ENCODE data around the gene SUCLA2. TPM values are rescaled to one million over a fixed set of nuclear protein-coding genes. Genes with fewer than 3 reads are reported as not detected.
"Not testable (repeated sequence)": the region's sequence is repeated elsewhere in the genome, so short reads cannot be mapped to it uniquely, and the experiment has no call there.

Gene SUCLA2
- total RNA-seq, 2 experiments from 2014 or later = 34.9 to 44.6 TPM

DNA sequence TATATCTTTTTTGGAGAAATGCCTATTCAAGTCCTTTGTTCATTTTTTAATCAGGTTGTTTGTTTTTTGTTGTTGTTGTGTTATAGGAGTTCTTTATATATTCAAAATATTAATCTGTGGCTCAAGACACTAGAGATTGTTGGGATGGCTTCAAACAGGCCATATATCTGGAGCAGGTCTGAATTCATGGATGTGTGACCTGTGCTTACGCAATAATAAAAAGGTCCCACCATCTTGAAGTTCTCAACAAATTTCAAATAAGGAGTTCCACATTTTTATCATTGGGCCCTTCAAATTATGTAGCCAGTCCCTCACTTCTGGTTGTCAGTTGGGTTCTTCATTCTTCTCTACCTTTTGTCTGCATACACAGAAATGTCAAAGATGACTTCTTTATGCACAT, 18.7 kb upstream of the SUCLA2 start:
- H3K4me3 Mint-ChIP-seq = no peak overlapping the region
- no peaks in the 10 kb centered on the region for H3K4me1 Mint-ChIP-seq
- ChIA-PET POLR2A (no interaction called here), CTCF (no interaction called here)
- no peaks in the 10 kb centered on the region for H3K27me3 Mint-ChIP-seq
- intact Hi-C loops (cut with DNase I, micrococcal nuclease) = no loop called here
- H3K36me3 Mint-ChIP-seq (ENCODE audit: low read depth) = peaks cover 10% of the 10 kb centered on the region
- ATAC-seq = no peak
- DNase-seq = no peak
- no peak overlapping the region for H3K27ac Mint-ChIP-seq
- H3K9me3 Mint-ChIP-seq (ENCODE audit: low read depth) = peaks cover 3% of the 10 kb centered on the region

DNA sequence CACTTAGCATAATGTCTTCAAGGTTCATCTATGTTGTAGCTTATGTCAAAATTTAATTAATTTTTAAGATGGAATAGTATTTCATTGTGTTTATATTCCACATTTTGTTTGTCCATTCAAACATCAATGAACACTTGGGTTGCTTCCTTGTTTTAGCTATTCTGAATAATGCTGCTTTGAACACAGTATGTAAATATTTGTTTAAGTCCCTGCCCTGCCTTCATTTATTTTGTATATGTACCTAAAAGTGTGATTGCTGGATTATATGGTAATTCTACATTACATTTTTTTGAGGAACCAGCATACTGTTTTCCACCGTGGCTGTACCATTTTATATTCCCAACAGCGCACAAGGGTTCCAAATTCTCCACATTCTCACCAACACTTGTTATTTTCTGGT, 17.6 kb upstream of the SUCLA2 start:
- DNase-seq = no peak
- Mint-ChIP-seq H3K4me1 (no peaks in the 10 kb centered on the region), H3K36me3 (ENCODE audit: low read depth) (peaks cover 10% of the 10 kb centered on the region), H3K9me3 (ENCODE audit: low read depth) (peaks cover 3% of the 10 kb centered on the region), H3K27ac (no peak overlapping the region), H3K27me3 (no peaks in the 10 kb centered on the region), H3K4me3 (no peak overlapping the region)
- no peak for ATAC-seq
- CTCF ChIA-PET = no interaction called here
- POLR2A ChIA-PET = no interaction called here
- intact Hi-C loops (cut with DNase I, micrococcal nuclease) = no loop called here

DNA sequence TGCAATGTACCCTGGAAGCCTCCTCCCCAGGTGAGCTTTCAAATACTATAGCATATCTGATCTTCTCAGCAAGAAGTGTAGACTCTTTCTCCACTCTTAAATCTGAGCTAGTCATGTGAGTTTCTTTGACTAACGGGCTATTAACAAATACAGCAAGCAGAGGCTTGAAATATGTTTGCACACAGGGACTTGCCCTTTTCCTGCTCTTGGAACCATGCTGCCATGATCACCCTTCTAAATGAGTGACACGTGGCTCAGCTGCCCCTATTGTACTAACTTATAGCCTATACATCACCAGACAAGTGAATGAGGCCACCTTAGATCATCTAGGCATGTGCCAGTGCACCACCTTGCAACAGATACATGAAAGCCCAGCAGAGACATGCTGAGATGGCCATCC, 13.3 kb upstream of the SUCLA2 start:
- Mint-ChIP-seq H3K27ac (no peak overlapping the region), H3K27me3 (no peaks in the 10 kb centered on the region), H3K4me1 (no peaks in the 10 kb centered on the region), H3K4me3 (no peak overlapping the region), H3K36me3 (ENCODE audit: low read depth) (peaks cover 4% of the 10 kb centered on the region), H3K9me3 (ENCODE audit: low read depth) (no peaks in the 10 kb centered on the region)
- intact Hi-C loops (cut with DNase I, micrococcal nuclease) = no loop called here
- DNase-seq (no peak), ATAC-seq (no peak)
- ChIA-PET POLR2A (no interaction called here), CTCF (interaction anchor here (0.6 to 1.5 kb wide), 2 partner anchors 24 to 280 kb away, joined by 3 to 5 read pairs; no protein-coding TSS in a partner anchor)

DNA sequence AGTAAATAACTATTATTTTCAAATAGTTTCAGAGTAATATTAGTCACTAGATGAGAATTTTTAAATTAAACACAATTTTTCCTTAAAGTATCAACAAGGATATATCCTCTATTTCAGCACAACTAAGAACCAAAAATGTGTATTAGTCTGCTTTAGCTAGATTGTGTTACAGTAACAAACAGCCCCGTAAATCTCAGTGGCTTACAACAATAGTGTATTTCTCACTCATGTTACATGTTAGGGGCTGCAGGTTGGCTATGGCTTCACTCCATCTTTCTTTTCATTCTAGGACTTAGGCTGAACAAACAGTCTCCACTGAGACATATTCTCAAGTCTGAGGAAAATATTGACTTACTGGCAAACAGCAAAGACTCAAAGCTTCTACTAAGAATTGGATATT, 11.6 kb upstream of the SUCLA2 start:
- DNase-seq = no peak
- H3K27ac Mint-ChIP-seq = no peak overlapping the region
- ChIA-PET POLR2A (no interaction called here), CTCF (interaction anchor here (1.0 to 1.5 kb wide), 2 partner anchors 16 to 26 kb away, joined by 4 to 5 read pairs; no protein-coding TSS in a partner anchor)
- H3K4me3 Mint-ChIP-seq = no peak overlapping the region
- no peaks in the 10 kb centered on the region for H3K27me3 Mint-ChIP-seq
- no peak for ATAC-seq
- peaks cover 3% of the 10 kb centered on the region for H3K36me3 Mint-ChIP-seq (ENCODE audit: low read depth)
- no peaks in the 10 kb centered on the region for H3K4me1 Mint-ChIP-seq
- H3K9me3 Mint-ChIP-seq (ENCODE audit: low read depth) = no peaks in the 10 kb centered on the region
- intact Hi-C loops (cut with DNase I, micrococcal nuclease) = no loop called here

DNA sequence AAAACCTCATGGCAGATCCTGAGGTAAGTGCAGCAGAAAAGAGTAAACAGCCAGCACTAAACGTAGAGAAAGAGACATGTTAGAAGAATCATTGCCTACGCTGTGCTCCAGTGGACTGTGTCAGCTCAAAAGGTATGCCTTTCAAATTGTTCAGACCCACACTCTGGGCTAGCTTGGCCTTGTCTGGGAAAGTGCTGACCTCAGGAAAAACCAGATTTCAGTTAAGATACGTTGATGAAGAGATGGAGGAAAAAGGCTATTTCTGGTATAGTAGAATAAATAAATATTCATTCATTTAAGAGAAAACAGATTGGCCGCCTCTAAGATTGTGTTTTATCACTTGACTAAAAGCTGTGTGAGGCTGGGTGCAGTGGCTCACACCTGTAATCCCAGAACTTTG, 9.6 kb upstream of the SUCLA2 start:
- no peak overlapping the region for H3K27ac Mint-ChIP-seq
- peaks cover 3% of the 10 kb centered on the region for H3K36me3 Mint-ChIP-seq (ENCODE audit: low read depth)
- no peaks in the 10 kb centered on the region for H3K4me1 Mint-ChIP-seq
- POLR2A ChIA-PET = interaction anchor here (0.6 kb wide), 1 partner anchor 42 kb away, joined by 5 read pairs; no protein-coding TSS in a partner anchor
- DNase-seq = no peak
- no peak for ATAC-seq
- intact Hi-C loops (cut with DNase I, micrococcal nuclease) = no loop called here
- no peak overlapping the region for H3K4me3 Mint-ChIP-seq
- CTCF ChIA-PET = no interaction called here
- no peaks in the 10 kb centered on the region for H3K27me3 Mint-ChIP-seq
- H3K9me3 Mint-ChIP-seq (ENCODE audit: low read depth) = no peaks in the 10 kb centered on the region

DNA sequence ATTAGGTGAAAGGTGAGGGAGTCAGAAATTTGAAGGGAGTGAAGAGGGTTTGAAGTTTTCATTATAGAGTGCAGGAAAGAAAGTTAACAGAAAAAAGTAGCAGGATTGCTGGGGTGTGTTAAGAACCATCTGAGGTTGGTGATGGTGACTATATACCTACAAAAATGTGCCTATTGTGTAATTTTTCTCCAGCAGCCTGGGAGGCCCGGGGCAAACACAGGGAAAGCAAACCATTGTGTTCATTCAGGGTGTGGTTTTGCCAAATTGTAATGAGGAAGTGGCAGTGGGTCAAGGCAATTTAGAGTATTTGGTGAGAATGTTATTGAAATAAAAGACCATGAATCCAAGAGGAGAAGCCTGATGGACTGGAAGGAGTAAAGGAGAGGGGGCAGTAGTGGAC, 8.2 kb upstream of the SUCLA2 start:
- H3K36me3 Mint-ChIP-seq (ENCODE audit: low read depth) = peaks cover 3% of the 10 kb centered on the region
- H3K9me3 Mint-ChIP-seq (ENCODE audit: low read depth) = no peaks in the 10 kb centered on the region
- intact Hi-C loops (cut with DNase I, micrococcal nuclease) = no loop called here
- no peaks in the 10 kb centered on the region for H3K4me1 Mint-ChIP-seq
- DNase-seq = no peak
- H3K27me3 Mint-ChIP-seq = no peaks in the 10 kb centered on the region
- no peak overlapping the region for H3K27ac Mint-ChIP-seq
- no peak for ATAC-seq
- no peak overlapping the region for H3K4me3 Mint-ChIP-seq
- ChIA-PET CTCF (no interaction called here), POLR2A (no interaction called here)

DNA sequence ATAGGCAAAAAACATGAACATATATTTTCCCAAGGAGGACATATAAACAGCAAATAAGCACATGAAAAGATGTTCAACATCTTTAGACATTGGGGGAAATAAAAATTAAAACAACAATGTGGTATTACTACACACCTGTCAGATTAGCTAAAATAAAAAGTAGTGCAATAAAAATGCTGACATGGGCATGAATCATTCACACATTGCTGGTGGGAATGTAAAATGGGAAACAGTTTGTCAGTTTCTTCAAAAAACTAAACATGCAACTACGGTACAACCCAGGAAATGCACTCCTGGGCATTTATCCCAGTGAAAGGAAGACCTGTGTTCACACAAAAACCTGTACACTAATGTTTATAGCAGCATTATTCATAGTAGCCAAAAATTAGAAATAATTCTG, 5.3 kb upstream of the SUCLA2 start:
- H3K4me1 Mint-ChIP-seq = peaks cover 5% of the 10 kb centered on the region
- POLR2A ChIA-PET = no interaction called here
- no peaks in the 10 kb centered on the region for H3K27me3 Mint-ChIP-seq
- ATAC-seq (no peak), DNase-seq (no peak)
- H3K27ac Mint-ChIP-seq = no peak overlapping the region
- CTCF ChIA-PET = interaction anchor here (0.8 kb wide), 1 partner anchor 32 kb away, joined by 3 read pairs; no protein-coding TSS in a partner anchor
- H3K36me3 Mint-ChIP-seq (ENCODE audit: low read depth) = no peaks in the 10 kb centered on the region
- H3K4me3 Mint-ChIP-seq = no peak overlapping the region
- H3K9me3 Mint-ChIP-seq (ENCODE audit: low read depth) = no peaks in the 10 kb centered on the region
- intact Hi-C loops (cut with DNase I, micrococcal nuclease) = no loop called here

DNA sequence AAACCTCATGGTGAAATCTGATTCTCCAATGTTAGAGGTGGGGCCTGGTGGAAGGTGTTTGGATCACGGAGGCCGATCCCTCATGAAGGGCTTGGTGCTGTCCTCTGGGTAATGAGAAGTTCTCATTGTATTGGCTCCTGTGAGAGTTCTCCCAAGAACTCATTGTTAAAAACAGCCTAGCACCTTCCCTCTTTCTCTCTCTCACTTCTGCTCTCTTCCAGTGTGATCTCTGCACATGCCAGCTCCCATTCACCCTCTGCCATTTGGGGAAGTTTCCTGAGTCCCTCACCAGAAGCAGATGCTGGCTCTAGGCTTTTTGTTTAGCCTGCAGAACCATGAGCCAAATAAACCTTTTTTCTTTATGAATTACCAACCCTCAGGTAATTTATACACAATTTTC, 3.1 kb upstream of the SUCLA2 start:
- intact Hi-C loops (cut with DNase I, micrococcal nuclease) = no loop called here
- Mint-ChIP-seq H3K9me3 (ENCODE audit: low read depth) (no peaks in the 10 kb centered on the region), H3K36me3 (ENCODE audit: low read depth) (no peaks in the 10 kb centered on the region), H3K27me3 (no peaks in the 10 kb centered on the region), H3K4me3 (no peak overlapping the region), H3K27ac (no peak overlapping the region), H3K4me1 (peaks cover 15% of the 10 kb centered on the region)
- ATAC-seq = no peak
- CTCF ChIA-PET = no interaction called here
- DNase-seq = no peak
- POLR2A ChIA-PET = no interaction called here

DNA sequence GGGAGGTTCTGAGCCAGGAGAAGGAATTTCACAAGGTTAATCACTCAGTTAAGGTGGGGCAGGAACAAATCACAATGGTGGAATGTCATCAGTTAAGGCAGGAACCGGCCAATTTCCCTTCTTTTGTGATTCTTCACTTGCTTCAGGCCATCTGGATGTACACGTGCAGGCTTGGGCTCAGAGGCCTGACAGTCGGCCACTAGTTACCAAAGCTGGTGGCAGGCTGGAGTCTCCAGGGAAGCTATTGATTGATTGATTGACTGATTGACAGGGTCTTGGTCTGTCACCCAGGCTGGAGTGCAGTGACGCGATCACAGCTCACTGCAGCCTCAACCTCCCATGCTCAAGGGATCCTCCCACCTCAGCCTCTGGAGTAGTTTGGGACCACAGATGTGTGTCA, 926 bp upstream of the SUCLA2 start:
- POLR2A ChIA-PET; H3K27me3 Mint-ChIP-seq; H3K9me3 Mint-ChIP-seq (ENCODE audit: low read depth); ATAC-seq; H3K36me3 Mint-ChIP-seq (ENCODE audit: low read depth); CTCF ChIA-PET: not testable (repeated sequence)
- Mint-ChIP-seq H3K4me3 (peak overlapping the region; percentile 85), H3K27ac (peak overlapping the region; percentile 95), H3K4me1 (peaks cover 30% of the 10 kb centered on the region)
- intact Hi-C loops (cut with DNase I, micrococcal nuclease) = loop anchor here (1.0 kb wide), 3 partner anchors 35 to 1205 kb away; partner anchors contain the start of genes NUDT15 (in 2 of the 2), ESD (in 1 of the 2) and MED4 (in 1 of the 2)
- DNase-seq = peak; percentile 10

DNA sequence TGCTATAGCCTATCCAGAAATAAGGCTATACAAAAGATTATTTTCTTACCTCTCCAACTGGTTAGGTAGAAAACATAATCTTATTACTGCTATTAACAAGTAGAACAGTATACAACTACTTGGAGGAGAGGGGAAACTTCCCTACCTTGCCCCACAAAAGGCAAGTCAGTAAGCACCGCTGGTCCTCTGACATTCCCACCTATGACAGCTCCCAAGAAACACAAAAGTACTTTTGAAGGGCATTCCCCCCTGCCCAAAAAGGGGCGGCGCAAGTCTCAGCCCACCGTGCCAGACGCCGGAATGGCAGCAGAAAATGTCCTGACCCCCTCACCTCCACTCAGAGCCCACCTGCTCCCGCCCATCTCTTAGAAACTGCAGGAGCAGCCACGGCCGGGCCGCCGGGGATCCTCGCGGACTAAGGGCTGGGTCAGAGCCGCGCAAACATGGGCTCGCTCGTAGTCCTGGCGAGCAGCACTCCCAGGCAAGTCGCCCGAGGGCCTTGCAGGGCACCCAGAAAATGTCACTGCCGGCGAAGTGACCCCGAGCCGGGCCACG, 437 bp downstream of the SUCLA2 start:
- Mint-ChIP-seq H3K4me1 (peaks cover 31% of the 10 kb centered on the region), H3K9me3 (ENCODE audit: low read depth) (no peaks in the 10 kb centered on the region), H3K27me3 (no peaks in the 10 kb centered on the region), H3K27ac (peak overlapping the region; percentile 95), H3K36me3 (ENCODE audit: low read depth) (peaks cover 5% of the 10 kb centered on the region), H3K4me3 (peak overlapping the region; percentile 85)
- intact Hi-C loops (cut with DNase I, micrococcal nuclease) = loop anchor here (1.0 kb wide), 3 partner anchors 37 to 1203 kb away; partner anchors contain the start of genes NUDT15 (in 2 of the 2), ESD (in 1 of the 2) and MED4 (in 1 of the 2)
- ATAC-seq = peak; percentile 16
- peak; percentile 33 for DNase-seq
- POLR2A ChIA-PET = interaction anchor here (0.6 to 0.7 kb wide), 2 partner anchors 32 to 37 kb away, joined by 3 to 4 read pairs; partner anchors contain the start of gene NUDT15
- CTCF ChIA-PET = interaction anchor here (0.7 to 1.0 kb wide), 4 partner anchors 37 to 237 kb away, joined by 3 to 5 read pairs (median 4); partner anchors contain the start of gene NUDT15

DNA sequence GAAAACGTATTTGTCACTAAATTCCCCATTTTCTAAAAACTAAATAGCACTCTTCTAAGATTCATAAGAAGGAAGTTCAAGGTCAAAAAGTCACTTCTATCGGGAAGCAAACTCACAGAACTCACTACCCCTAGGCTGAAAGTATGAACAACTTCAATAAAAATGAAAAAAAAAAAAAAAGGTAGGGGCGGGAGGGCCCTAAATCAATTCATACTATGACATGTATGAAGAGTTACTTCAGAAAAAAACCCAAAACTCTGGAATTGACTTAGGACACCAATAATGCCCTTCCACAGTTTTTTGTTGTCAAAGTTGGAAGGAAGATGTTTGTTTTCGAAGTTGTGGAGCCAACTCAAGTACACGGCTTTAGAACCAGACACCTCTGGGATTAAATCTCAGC, 1.1 kb downstream of the SUCLA2 start:
- ATAC-seq (no peak), DNase-seq (no peak)
- Mint-ChIP-seq H3K36me3 (ENCODE audit: low read depth) (peaks cover 5% of the 10 kb centered on the region), H3K9me3 (ENCODE audit: low read depth) (no peaks in the 10 kb centered on the region), H3K4me3 (peak overlapping the region; percentile 85), H3K4me1 (peaks cover 31% of the 10 kb centered on the region), H3K27ac (no peak overlapping the region), H3K27me3 (no peaks in the 10 kb centered on the region)
- ChIA-PET POLR2A (interaction anchor here (0.6 kb wide), 1 partner anchor 597 kb away, joined by 4 read pairs; no protein-coding TSS in a partner anchor), CTCF (interaction anchor here (0.7 kb wide), 2 partner anchors 95 to 238 kb away, joined by 3 read pairs; no protein-coding TSS in a partner anchor)
- intact Hi-C loops (cut with DNase I, micrococcal nuclease) = no loop called here

DNA sequence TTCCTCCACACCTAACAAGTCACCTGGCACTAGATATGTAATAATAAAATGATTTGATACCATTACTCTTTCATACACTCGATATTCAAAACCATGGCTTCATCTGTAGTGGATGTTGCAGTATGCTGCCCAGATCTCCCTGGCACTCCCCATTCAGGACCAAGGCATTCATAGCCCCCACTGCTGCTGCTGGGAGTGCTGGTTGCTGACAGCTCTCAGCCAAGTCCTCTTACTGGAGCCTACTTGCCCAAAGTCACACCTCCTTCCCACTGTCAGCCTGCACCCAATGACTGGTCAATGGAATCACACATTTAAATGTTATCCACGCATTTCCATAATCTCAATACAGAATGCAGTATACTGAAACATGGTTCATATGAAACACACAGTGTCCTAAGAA, 3.7 kb downstream of the SUCLA2 start:
- Mint-ChIP-seq H3K27me3 (no peaks in the 10 kb centered on the region), H3K36me3 (ENCODE audit: low read depth) (peaks cover 20% of the 10 kb centered on the region), H3K9me3 (ENCODE audit: low read depth) (no peaks in the 10 kb centered on the region), H3K4me3 (no peak overlapping the region), H3K27ac (no peak overlapping the region), H3K4me1 (peaks cover 34% of the 10 kb centered on the region)
- intact Hi-C loops (cut with DNase I, micrococcal nuclease) = no loop called here
- ChIA-PET POLR2A (no interaction called here), CTCF (interaction anchor here (0.6 to 2.7 kb wide), 3 partner anchors 8 to 186 kb away, joined by 3 to 8 read pairs (median 3); partner anchors contain the start of gene NUDT15)
- no peak for DNase-seq
- no peak for ATAC-seq
